Glutamatergic neuron (in vitro differentiated cells): Measurements from ENCODE around the gene HEMGN. TPM values are rescaled to one million over a fixed set of nuclear protein-coding genes. Genes with fewer than 3 reads are reported as not detected.

Source experiments
- DNase-seq: peaks from one replicate; pipeline ENCODE4 v3.0.0; 2022
- H3K27ac Mint-ChIP-seq: one replicate; pipeline ENCODE4 v1.8.0; 2020; ENCODE audit warnings: mild to moderate bottlenecking, mixed read lengths, inconsistent platforms; ENCODE audit not compliant: unreplicated experiment
- H3K27me3 Mint-ChIP-seq: one replicate; pipeline ENCODE4 v1.8.0; 2020; ENCODE audit warnings: mild to moderate bottlenecking, moderate library complexity, mixed read lengths, inconsistent platforms; ENCODE audit not compliant: unreplicated experiment
- H3K36me3 Mint-ChIP-seq: one replicate; pipeline ENCODE4 v1.8.0; 2020; ENCODE audit warnings: mild to moderate bottlenecking, mixed read lengths, inconsistent platforms; ENCODE audit not compliant: unreplicated experiment
- H3K4me1 Mint-ChIP-seq: one replicate; pipeline ENCODE4 v1.8.0; 2020; ENCODE audit warnings: mild to moderate bottlenecking, low read depth, mixed read lengths, inconsistent platforms; ENCODE audit not compliant: unreplicated experiment
- H3K4me3 Mint-ChIP-seq: one replicate; pipeline ENCODE4 v1.8.0; 2020; ENCODE audit warnings: mild to moderate bottlenecking, mixed read lengths, inconsistent platforms; ENCODE audit not compliant: unreplicated experiment
- H3K9me3 Mint-ChIP-seq: one replicate; pipeline ENCODE4 v1.8.0; 2020; ENCODE audit warnings: mild to moderate bottlenecking, moderate library complexity, mixed read lengths, inconsistent platforms; ENCODE audit not compliant: unreplicated experiment
- CTCF ChIP-seq: fragments of 200-600 bp; sonication (generic); IDR thresholded peaks from one replicate; pipeline ENCODE4 v1.5.0; 2021; ENCODE audit not compliant: partially characterized antibody, unreplicated experiment
- total RNA-seq: library from RNA; stranded (reverse); fragmentation: NEBNext Ultra II Directional; extraction: Animal tissue kit (Norgen Biotek cat#: 25700); gene quantifications from one replicate; pipeline ENCODE4 v1.2.1, GENCODE V29; 2021; ENCODE audit not compliant: unreplicated experiment

HEMGN gene
- total RNA-seq, 1 donor from 2014 or later = not detected

GRCh38 chr9:97944612-97945011 lies 6.6 kb upstream of the HEMGN start:
- Mint-ChIP-seq H3K4me3 (no peak overlapping the region), H3K4me1 (no peaks in the 10 kb centered on the region), H3K36me3 (no peaks in the 10 kb centered on the region), H3K27ac (no peak overlapping the region), H3K9me3 (peaks cover 4% of the 10 kb centered on the region), H3K27me3 (peaks cover 11% of the 10 kb centered on the region)
- no peak for DNase-seq
- TF ChIP-seq CTCF = no peak

- DNase-seq = no peak
- H3K4me3 Mint-ChIP-seq = no peak overlapping the region
- no peaks in the 10 kb centered on the region for H3K4me1 Mint-ChIP-seq
- no peak overlapping the region for H3K27ac Mint-ChIP-seq
- peaks cover 8% of the 10 kb centered on the region for H3K27me3 Mint-ChIP-seq
- H3K36me3 Mint-ChIP-seq = no peaks in the 10 kb centered on the region
- H3K9me3 Mint-ChIP-seq = peaks cover 2% of the 10 kb centered on the region
- no peak for TF ChIP-seq CTCF
These were observed 5.4 kb upstream of the HEMGN start for GRCh38 chr9:97943308-97943855.

- H3K9me3 Mint-ChIP-seq = no peaks in the 10 kb centered on the region
- H3K36me3 Mint-ChIP-seq = no peaks in the 10 kb centered on the region
- TF ChIP-seq CTCF = no peak
- DNase-seq = no peak
- H3K27me3 Mint-ChIP-seq = peaks cover 7% of the 10 kb centered on the region
- H3K4me1 Mint-ChIP-seq = no peaks in the 10 kb centered on the region
- no peak overlapping the region for H3K4me3 Mint-ChIP-seq
- no peak overlapping the region for H3K27ac Mint-ChIP-seq
These were observed 3.4 kb upstream of the HEMGN start for GRCh38 chr9:97941323-97941722.

DNA sequence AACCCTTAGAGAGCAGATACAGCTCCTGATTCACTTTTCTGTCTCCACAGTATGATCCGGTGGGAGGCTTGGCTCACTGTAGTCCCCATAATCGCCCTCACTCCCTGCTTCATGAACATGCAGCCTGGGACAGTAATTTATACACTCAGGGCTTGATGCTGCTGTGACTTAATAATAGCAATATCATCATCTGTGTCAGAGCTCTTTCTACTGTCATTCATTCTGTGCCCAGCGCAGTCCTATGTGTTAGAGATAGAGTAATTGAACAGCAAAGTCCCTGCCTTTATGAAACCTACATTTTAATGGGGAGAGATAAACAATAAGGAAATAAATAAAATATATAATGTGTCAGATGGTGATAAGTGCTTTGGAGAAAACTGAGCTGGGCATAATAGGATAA lies 2.8 kb upstream of the HEMGN start:
- Mint-ChIP-seq H3K9me3 (no peaks in the 10 kb centered on the region), H3K27me3 (peaks cover 7% of the 10 kb centered on the region), H3K4me1 (no peaks in the 10 kb centered on the region)

More for the DNA sequence above, 2.8 kb upstream of the HEMGN start:
- Mint-ChIP-seq H3K36me3 (no peaks in the 10 kb centered on the region), H3K27ac (no peak overlapping the region), H3K4me3 (no peak overlapping the region)
- TF ChIP-seq CTCF = no peak
- no peak for DNase-seq
